SH-SY5Y (cell line): ENCODE measurements around the gene OOSP1.

Source experiments
- GATA2 ChIP-seq: IDR thresholded peaks from 2 replicates; pipeline ENCODE4 v1.6.1; 2011; ENCODE audit warnings: mild to moderate bottlenecking, low read depth, low read length
- GATA3 ChIP-seq: IDR thresholded peaks from 2 replicates; pipeline ENCODE4 v1.6.1; 2011; ENCODE audit warnings: low read depth, mild to moderate bottlenecking, low read length, moderate library complexity

GRCh38 chr11:59938718-59939117 lies 486 bp downstream of the OOSP1 start:
- TF ChIP-seq GATA2 (no peak), GATA3 (no peak)
